Measurements from ENCODE around the gene PCGF5.
"Not testable (repeated sequence)": the region's sequence is repeated elsewhere in the genome, so short reads cannot be mapped to it uniquely, and the experiment has no call there.

Gene PCGF5

GRCh38 chr10:91247360-91248111 lies 27.1 kb downstream of the PCGF5 start:
- no peak overlapping the region for H3K4me3 ChIP-seq (ENCODE audit: low read depth, low read length)
- TF ChIP-seq CTCF (conservative IDR thresholded peaks at IDR 0.05; ENCODE audit: low read depth, low read length) = no peak
- DNase-seq (ENCODE audit: low read depth) = peak; percentile 59

DNA sequence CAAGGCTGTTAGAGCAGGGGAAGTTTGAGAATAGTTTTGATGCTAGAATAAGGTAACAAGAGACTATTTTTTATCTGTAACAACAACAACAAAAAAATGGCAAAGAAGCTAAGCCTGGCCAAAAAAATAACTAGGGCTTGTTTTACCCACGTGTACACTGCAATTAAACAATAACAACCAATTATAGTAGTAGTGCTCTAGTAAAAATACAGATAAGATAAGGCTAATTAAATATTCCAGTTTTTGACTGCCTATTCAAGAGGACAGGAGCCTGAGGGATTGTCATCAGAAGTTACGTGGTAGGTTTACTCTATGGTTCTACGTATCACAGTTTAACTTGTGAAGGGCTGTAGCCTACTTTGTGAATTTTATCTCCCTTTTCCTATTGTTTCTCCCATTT lies 29.2 kb downstream of the PCGF5 start:
- DNase-seq (ENCODE audit: low read depth) = no peak
- H3K4me3 ChIP-seq (ENCODE audit: low read depth, low read length) = no peak overlapping the region
- no peak for TF ChIP-seq CTCF (conservative IDR thresholded peaks at IDR 0.05; ENCODE audit: low read depth, low read length)

- no peak overlapping the region for H3K4me3 ChIP-seq (ENCODE audit: low read depth, low read length)
- DNase-seq (ENCODE audit: low read depth) = no peak
- no peak for TF ChIP-seq CTCF (conservative IDR thresholded peaks at IDR 0.05; ENCODE audit: low read depth, low read length)
These were observed 29.9 kb downstream of the PCGF5 start for GRCh38 chr10:91250341-91250740.

DNA sequence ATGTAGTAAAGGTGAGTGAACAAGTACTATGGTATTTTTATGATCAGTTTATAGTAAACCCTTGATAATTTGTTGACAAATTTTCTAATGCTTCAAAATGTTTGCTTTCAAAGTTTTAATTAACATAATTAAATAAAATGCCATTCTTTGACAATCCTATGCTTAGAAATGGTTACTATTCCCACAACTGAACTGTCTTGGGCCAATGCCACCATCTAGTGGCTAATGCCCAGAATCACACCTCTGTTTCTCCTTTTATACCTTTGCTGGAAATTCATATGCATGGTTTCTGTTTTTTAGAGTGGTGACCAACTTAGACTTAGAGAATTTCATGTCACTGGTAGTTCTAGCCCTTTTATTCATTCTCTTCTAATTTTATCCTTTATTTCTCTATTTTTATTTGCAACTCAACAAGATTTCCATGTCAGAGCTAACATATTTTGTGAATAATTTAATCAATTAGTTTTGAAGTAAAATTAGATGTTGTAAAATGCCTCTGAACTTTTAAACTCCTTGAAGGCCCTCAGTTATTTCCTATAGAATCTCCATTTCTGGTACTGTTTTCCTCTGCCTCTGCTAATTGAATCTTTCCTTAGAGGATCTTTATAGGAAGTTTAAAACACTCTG lies 31.1 kb downstream of the PCGF5 start:
- TF ChIP-seq CTCF (conservative IDR thresholded peaks at IDR 0.05; ENCODE audit: low read depth, low read length) = peak; percentile 90
- no peak overlapping the region for H3K4me3 ChIP-seq (ENCODE audit: low read depth, low read length)

GRCh38 chr10:91253300-91253699 lies 32.8 kb downstream of the PCGF5 start:
- no peak for DNase-seq (ENCODE audit: low read depth)
- no peak overlapping the region for H3K4me3 ChIP-seq (ENCODE audit: low read depth, low read length)
- no peak for TF ChIP-seq CTCF (conservative IDR thresholded peaks at IDR 0.05; ENCODE audit: low read depth, low read length)

More for the DNA sequence above, 31.1 kb downstream of the PCGF5 start:
- DNase-seq (ENCODE audit: low read depth) = peak; percentile 74

GRCh38 chr10:91257310-91257709 lies 36.8 kb downstream of the PCGF5 start:
- H3K4me3 ChIP-seq (ENCODE audit: low read depth, low read length) = no peak overlapping the region
- TF ChIP-seq CTCF (conservative IDR thresholded peaks at IDR 0.05; ENCODE audit: low read depth, low read length) = no peak
- DNase-seq (ENCODE audit: low read depth) = no peak

DNA sequence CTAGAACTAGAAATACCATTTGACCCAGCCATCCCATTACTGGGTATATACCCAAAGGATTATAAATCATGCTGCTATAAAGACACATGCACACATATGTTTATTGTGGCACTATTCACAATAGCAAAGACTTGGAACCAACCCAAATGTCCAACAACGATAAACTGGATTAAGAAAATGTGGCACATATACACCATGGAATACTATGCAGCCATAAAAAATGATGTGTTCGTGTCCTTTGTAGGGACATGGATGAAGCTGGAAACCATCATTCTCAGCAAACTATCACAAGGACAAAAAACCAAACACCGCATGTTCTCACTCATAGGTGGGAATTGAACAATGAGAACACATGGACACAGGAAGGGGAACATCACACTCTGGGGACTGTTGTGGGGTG lies 40.0 kb downstream of the PCGF5 start:
- not testable (repeated sequence) for DNase-seq (ENCODE audit: low read depth); H3K4me3 ChIP-seq (ENCODE audit: low read depth, low read length)
